ENCODE measurements around the gene PLXDC2.

DNA sequence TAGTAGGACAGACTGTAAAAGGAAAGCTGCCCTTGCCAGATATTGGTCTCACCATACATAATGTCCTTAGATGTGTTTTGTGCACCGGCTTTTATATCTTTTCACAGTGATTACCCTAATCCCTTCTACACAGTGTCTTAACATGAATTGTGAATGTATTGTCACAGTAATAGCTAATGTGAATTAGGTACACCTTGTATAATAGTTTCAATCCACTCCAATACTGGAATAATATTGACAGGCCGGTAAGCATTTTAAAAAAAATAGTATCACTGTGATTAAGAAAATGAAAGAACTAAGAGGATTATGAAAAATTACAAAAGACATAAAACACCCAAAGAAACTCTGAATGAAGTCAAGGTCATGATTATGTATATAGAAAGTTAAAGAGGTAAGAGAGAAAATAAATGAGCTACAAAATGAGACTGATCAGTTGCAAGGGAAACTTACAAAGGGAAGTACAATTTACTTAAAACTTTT lies 420.9 kb downstream of the PLXDC2 start:
- TF ChIP-seq, protein P1, sequence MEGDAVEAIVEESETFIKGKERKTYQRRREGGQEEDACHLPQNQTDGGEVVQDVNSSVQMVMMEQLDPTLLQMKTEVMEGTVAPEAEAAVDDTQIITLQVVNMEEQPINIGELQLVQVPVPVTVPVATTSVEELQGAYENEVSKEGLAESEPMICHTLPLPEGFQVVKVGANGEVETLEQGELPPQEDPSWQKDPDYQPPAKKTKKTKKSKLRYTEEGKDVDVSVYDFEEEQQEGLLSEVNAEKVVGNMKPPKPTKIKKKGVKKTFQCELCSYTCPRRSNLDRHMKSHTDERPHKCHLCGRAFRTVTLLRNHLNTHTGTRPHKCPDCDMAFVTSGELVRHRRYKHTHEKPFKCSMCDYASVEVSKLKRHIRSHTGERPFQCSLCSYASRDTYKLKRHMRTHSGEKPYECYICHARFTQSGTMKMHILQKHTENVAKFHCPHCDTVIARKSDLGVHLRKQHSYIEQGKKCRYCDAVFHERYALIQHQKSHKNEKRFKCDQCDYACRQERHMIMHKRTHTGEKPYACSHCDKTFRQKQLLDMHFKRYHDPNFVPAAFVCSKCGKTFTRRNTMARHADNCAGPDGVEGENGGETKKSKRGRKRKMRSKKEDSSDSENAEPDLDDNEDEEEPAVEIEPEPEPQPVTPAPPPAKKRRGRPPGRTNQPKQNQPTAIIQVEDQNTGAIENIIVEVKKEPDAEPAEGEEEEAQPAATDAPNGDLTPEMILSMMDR (IDR thresholded peaks at IDR 0.05), result no peak
- TF ChIP-seq POLR2AphosphoS5 (IDR thresholded peaks at IDR 0.05; ENCODE audit: low read depth, low read length) (no peak), SIN3A (IDR thresholded peaks at IDR 0.05; ENCODE audit: borderline replicate concordance, insufficient read depth, low read depth, low read length) (no peak), TCF7L2 (IDR thresholded peaks at IDR 0.05; ENCODE audit: low read depth, low read length) (no peak)
- TF ChIP-seq, protein P2, sequence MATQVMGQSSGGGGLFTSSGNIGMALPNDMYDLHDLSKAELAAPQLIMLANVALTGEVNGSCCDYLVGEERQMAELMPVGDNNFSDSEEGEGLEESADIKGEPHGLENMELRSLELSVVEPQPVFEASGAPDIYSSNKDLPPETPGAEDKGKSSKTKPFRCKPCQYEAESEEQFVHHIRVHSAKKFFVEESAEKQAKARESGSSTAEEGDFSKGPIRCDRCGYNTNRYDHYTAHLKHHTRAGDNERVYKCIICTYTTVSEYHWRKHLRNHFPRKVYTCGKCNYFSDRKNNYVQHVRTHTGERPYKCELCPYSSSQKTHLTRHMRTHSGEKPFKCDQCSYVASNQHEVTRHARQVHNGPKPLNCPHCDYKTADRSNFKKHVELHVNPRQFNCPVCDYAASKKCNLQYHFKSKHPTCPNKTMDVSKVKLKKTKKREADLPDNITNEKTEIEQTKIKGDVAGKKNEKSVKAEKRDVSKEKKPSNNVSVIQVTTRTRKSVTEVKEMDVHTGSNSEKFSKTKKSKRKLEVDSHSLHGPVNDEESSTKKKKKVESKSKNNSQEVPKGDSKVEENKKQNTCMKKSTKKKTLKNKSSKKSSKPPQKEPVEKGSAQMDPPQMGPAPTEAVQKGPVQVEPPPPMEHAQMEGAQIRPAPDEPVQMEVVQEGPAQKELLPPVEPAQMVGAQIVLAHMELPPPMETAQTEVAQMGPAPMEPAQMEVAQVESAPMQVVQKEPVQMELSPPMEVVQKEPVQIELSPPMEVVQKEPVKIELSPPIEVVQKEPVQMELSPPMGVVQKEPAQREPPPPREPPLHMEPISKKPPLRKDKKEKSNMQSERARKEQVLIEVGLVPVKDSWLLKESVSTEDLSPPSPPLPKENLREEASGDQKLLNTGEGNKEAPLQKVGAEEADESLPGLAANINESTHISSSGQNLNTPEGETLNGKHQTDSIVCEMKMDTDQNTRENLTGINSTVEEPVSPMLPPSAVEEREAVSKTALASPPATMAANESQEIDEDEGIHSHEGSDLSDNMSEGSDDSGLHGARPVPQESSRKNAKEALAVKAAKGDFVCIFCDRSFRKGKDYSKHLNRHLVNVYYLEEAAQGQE (IDR thresholded peaks at IDR 0.05; ENCODE audit: insufficient read depth in 1 of 2, low read depth in 2 of 2, low read length in 1 of 2), result no peak

All from Panc1 (cell line).